Activated B cell treated with CpG ODN at 0.5 μM for 24 hours (primary cell): ENCODE data around the gene TCOF1. TPM values are rescaled to one million over a fixed set of nuclear protein-coding genes. Genes with fewer than 3 reads are reported as not detected.

ENCODE experiments used
- ATAC-seq: fragments of 200-7000 bp; cut with Tn5 transposase; one replicate; pipeline ENCODE4 v1.10.0; 2021; ENCODE audit warnings: low read depth, mild to moderate bottlenecking, moderate library complexity
- CTCF ChIA-PET: fragments of 350-600 bp; sonication (Branson Sonifier 250); formaldehyde crosslinking; loops from one replicate; lab custom pipeline; 2021; ENCODE audit warnings: antibody characterized with exemption; lab: Charles Lee
- POLR2A ChIA-PET: fragments of 350-600 bp; sonication (Branson Sonifier 250); formaldehyde crosslinking; loops from one replicate; lab custom pipeline; 2021; ENCODE audit warnings: antibody characterized with exemption; lab: Charles Lee
- DNase-seq: peaks from one replicate; pipeline ENCODE4 v3.0.0; 2022
- H3K27ac Mint-ChIP-seq: one replicate; pipeline ENCODE4 v1.8.0; 2020; ENCODE audit warnings: mixed read lengths
- H3K27me3 Mint-ChIP-seq: one replicate; pipeline ENCODE4 v1.8.0; 2021; ENCODE audit warnings: mixed read lengths
- H3K36me3 Mint-ChIP-seq: one replicate; pipeline ENCODE4 v1.8.0; 2021; ENCODE audit warnings: low read depth, mixed read lengths
- H3K4me1 Mint-ChIP-seq: one replicate; pipeline ENCODE4 v1.8.0; 2021; ENCODE audit warnings: mixed read lengths
- H3K4me3 Mint-ChIP-seq: one replicate; pipeline ENCODE4 v1.8.0; 2020; ENCODE audit warnings: mild to moderate bottlenecking, mixed read lengths
- H3K9me3 Mint-ChIP-seq: one replicate; pipeline ENCODE4 v1.8.0; 2020; ENCODE audit warnings: mixed read lengths
- intact Hi-C: fragments of 100-400 bp; cut with micrococcal nuclease; formaldehyde crosslinking; loops from one replicate; pipeline ENCODE4 v1.15.1; 2024
- total RNA-seq: library from RNA; stranded (reverse); gene quantifications from 2 replicates; pipeline ENCODE4 v1.2.3, GENCODE V29; 2022
- TF ChIP-seq, protein P1 (sequence below): fragments of 200-600 bp; IDR thresholded peaks from one replicate; pipeline ENCODE4 v1.8.0; 2022; ENCODE audit warnings: antibody characterized with exemption, mild to moderate bottlenecking

The TCOF1 gene
- total RNA-seq, 1 donor from 2014 or later, result 76.1 TPM

DNA sequence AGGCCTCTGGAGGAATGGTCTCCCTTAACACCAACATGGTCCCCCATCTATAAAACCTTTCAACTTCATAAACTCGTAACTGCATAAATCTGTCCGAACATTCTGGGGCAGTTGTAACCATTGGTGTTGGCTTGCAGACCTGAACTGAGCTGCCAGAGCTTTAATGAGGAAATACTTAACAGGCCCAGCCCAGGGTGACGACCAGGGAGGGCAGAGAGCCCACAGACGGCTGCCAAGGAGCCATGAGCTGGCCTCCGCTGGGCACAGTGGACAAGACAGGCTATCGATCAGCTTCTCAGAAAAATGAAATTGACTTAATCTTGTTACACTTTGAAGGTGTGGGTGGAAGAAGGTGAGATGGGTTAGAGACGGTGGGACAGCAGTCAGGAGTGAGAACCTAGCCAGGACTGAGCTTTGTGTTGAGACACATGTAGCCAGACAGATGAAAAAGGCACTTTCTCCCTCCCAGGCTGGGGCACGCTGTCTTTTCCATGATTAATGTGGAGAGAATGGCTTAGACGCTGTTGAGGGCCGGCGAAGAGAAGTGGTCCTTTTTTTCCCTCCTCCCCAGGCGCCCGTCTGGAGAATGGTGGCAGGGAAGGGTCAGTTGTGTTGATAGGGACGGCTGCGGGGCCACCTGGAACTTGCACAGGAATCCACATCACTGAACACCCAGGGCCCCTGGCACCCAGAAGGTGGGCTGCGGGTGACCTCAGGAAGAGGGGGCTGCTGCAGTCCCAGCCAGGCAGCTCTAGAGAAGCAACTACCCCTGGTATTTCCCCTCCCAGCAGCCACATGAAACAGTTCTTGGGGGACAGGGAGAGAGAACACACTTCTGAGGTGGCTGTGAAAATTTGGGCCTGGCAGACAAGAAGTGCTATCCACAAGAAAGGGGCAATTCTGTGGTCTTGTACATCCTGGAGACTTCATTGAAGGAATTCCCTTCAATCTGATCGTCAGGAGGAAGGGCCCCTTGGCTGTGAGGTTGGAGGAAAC lies 27.3 kb upstream of the TCOF1 start:
- no peak overlapping the region for H3K4me3 Mint-ChIP-seq
- no peak overlapping the region for H3K27ac Mint-ChIP-seq
- intact Hi-C loops, result no loop called here
- POLR2A ChIA-PET, result no interaction called here
- TF ChIP-seq, protein P1, sequence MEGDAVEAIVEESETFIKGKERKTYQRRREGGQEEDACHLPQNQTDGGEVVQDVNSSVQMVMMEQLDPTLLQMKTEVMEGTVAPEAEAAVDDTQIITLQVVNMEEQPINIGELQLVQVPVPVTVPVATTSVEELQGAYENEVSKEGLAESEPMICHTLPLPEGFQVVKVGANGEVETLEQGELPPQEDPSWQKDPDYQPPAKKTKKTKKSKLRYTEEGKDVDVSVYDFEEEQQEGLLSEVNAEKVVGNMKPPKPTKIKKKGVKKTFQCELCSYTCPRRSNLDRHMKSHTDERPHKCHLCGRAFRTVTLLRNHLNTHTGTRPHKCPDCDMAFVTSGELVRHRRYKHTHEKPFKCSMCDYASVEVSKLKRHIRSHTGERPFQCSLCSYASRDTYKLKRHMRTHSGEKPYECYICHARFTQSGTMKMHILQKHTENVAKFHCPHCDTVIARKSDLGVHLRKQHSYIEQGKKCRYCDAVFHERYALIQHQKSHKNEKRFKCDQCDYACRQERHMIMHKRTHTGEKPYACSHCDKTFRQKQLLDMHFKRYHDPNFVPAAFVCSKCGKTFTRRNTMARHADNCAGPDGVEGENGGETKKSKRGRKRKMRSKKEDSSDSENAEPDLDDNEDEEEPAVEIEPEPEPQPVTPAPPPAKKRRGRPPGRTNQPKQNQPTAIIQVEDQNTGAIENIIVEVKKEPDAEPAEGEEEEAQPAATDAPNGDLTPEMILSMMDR, result no peak
- H3K4me1 Mint-ChIP-seq, result no peaks in the 10 kb centered on the region
- H3K9me3 Mint-ChIP-seq, result no peaks in the 10 kb centered on the region
- H3K36me3 Mint-ChIP-seq, result no peaks in the 10 kb centered on the region
- DNase-seq, result no peak
- peaks cover 3% of the 10 kb centered on the region for H3K27me3 Mint-ChIP-seq
- ATAC-seq, result no peak
- CTCF ChIA-PET, result no interaction called here

- Mint-ChIP-seq H3K4me3 (no peak overlapping the region), H3K9me3 (no peaks in the 10 kb centered on the region), H3K27ac (no peak overlapping the region), H3K4me1 (no peaks in the 10 kb centered on the region), H3K27me3 (no peaks in the 10 kb centered on the region), H3K36me3 (no peaks in the 10 kb centered on the region)
- CTCF ChIA-PET, result no interaction called here
- ATAC-seq (no peak), DNase-seq (no peak)
- TF ChIP-seq, protein P1, result no peak
- intact Hi-C loops, result no loop called here
- POLR2A ChIA-PET, result no interaction called here
Observed at GRCh38 chr5:150333400-150333799, 24.1 kb upstream of the TCOF1 start.

- no peaks in the 10 kb centered on the region for H3K4me1 Mint-ChIP-seq
- ATAC-seq (no peak), DNase-seq (no peak)
- H3K27me3 Mint-ChIP-seq, result no peaks in the 10 kb centered on the region
- ChIA-PET CTCF (interaction anchor here (1.3 kb wide), 1 partner anchor 13 kb away, joined by 4 read pairs; no protein-coding TSS in a partner anchor), POLR2A (no interaction called here)
- intact Hi-C loops, result no loop called here
- TF ChIP-seq, protein P1, result no peak
- H3K36me3 Mint-ChIP-seq, result no peaks in the 10 kb centered on the region
- H3K4me3 Mint-ChIP-seq, result no peak overlapping the region
- no peaks in the 10 kb centered on the region for H3K9me3 Mint-ChIP-seq
- H3K27ac Mint-ChIP-seq, result no peak overlapping the region
Observed at GRCh38 chr5:150335778-150336177, 21.7 kb upstream of the TCOF1 start.

DNA sequence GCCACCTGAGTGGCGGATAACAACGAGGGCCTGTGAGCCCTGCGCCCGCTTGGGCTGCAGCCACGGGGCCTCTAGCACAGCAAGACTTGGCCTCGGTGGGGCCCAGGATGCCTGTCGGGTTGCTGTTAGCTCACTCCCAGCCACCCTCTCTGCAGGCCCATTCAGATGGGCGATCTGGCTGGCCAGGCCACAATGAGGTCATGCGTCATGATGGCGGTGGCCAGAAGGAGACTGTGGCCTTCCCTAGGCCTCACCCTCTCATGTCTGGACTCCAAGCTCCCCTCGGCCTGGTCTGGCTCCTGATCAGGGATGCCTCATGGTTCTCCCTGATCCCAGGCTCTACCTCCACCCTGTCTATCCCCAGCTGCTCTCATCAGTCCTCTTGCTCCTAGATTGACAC lies 19.0 kb upstream of the TCOF1 start:
- intact Hi-C loops, result no loop called here
- ChIA-PET CTCF (no interaction called here), POLR2A (no interaction called here)
- H3K4me3 Mint-ChIP-seq, result no peak overlapping the region
- no peaks in the 10 kb centered on the region for H3K27me3 Mint-ChIP-seq
- DNase-seq (no peak), ATAC-seq (no peak)
- H3K27ac Mint-ChIP-seq, result no peak overlapping the region
- H3K9me3 Mint-ChIP-seq, result no peaks in the 10 kb centered on the region
- TF ChIP-seq, protein P1, result no peak
- no peaks in the 10 kb centered on the region for H3K4me1 Mint-ChIP-seq
- H3K36me3 Mint-ChIP-seq, result no peaks in the 10 kb centered on the region

DNA sequence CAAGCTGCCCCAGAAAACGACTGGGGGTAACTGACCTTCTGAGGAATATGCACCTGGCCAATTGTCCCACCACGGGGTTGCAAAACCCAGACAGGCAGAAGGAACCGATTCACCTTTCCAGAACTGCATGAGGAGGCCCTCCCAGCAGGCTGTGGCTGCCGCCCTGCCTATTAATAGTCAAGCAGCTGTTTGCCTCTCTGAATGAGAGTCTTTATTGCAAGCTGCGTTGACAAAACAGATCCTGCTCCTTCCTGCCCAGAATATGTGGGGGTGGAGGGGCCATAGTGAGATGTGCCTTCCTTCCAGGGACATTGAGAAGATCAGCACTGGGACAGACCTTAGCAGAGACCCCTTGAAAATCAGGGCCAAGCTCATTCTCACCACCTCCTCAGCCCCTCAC lies 18.3 kb upstream of the TCOF1 start:
- Mint-ChIP-seq H3K36me3 (no peaks in the 10 kb centered on the region), H3K4me3 (no peak overlapping the region), H3K4me1 (no peaks in the 10 kb centered on the region), H3K27ac (no peak overlapping the region), H3K9me3 (no peaks in the 10 kb centered on the region), H3K27me3 (no peaks in the 10 kb centered on the region)
- ChIA-PET POLR2A (no interaction called here), CTCF (no interaction called here)
- intact Hi-C loops, result no loop called here
- no peak for ATAC-seq
- no peak for DNase-seq
- TF ChIP-seq, protein P1, result no peak
